Kidney (tissue), 14 donors: ENCODE results near the gene PRKCE. TPM values are rescaled to one million over a fixed set of nuclear protein-coding genes. Genes with fewer than 3 reads are reported as not detected.

Experiments
- DNase-seq, 5 donors: peaks; one replicate each; pipeline ENCODE4 v3.0.0-alpha.2; 2013 to 2020
- FAIRE-seq: peaks from 2 replicates; lab custom pipeline; 2012; peaks lifted over from hg19 to GRCh38; lab: Jason Lieb, UNC
- H3K27ac ChIP-seq, 2 donors: one replicate each; pipeline ENCODE4 v1.7.0; 2013; ENCODE audit warnings: low read depth in 2 of 2, low read length in 2 of 2, inconsistent platforms in 1 of 2
- H3K27me3 ChIP-seq: one replicate; pipeline ENCODE4 v1.7.1; 2013; ENCODE audit warnings: low read length, inconsistent platforms; ENCODE audit not compliant: control insufficient read depth, insufficient read depth
- H3K36me3 ChIP-seq, 3 donors: one replicate each; pipeline versions ENCODE4 v1.7.0 to v1.7.1; 2013; ENCODE audit warnings: low read length in 3 of 3, control low read depth in 1 of 3, inconsistent platforms in 1 of 3; ENCODE audit not compliant: insufficient read depth in 3 of 3, control insufficient read depth in 2 of 3
- H3K4me1 ChIP-seq, 3 donors: one replicate each; pipeline versions ENCODE4 v1.7.0 to v1.7.1; 2013; ENCODE audit warnings: low read length in 3 of 3, inconsistent platforms in 1 of 3, low read depth in 1 of 3; ENCODE audit not compliant: control insufficient read depth in 2 of 3, insufficient read depth in 2 of 3
- H3K4me3 ChIP-seq, 3 donors: one replicate each; pipeline versions ENCODE4 v1.7.0 to v1.8.1; 2013; ENCODE audit warnings: low read length in 3 of 3, control low read depth in 1 of 3, inconsistent platforms in 1 of 3
- H3K9ac ChIP-seq, 3 donors: one replicate each; pipeline versions ENCODE4 v1.7.0 to v1.7.1; 2013; ENCODE audit warnings: low read length in 3 of 3, control low read depth in 1 of 3, inconsistent platforms in 1 of 3
- H3K9me3 ChIP-seq, 3 donors: one replicate each; pipeline versions ENCODE4 v1.7.0 to v1.7.1; 2013; ENCODE audit warnings: low read length in 3 of 3, control low read depth in 1 of 3, inconsistent platforms in 1 of 3; ENCODE audit not compliant: control insufficient read depth in 2 of 3, insufficient read depth in 1 of 3
- CTCF ChIP-seq: IDR thresholded peaks from 3 replicates; pipeline ENCODE4 v1.5.1; 2012; ENCODE audit warnings: mild to moderate bottlenecking, moderate library complexity, borderline replicate concordance; ENCODE audit not compliant: insufficient read depth; ENCODE audit errors: extremely low read depth
- intact Hi-C: fragments of 100-400 bp; cut with DNase I; formaldehyde crosslinking; loops from one replicate; pipeline ENCODE4 v1.11.1; 2022
- polyA plus RNA-seq: library from polyadenylated mRNA; stranded (reverse); fragments of 350-450 nt; fragmentation: Illumina TruSeq; extraction: RNeasy Lipid Tissue Mini Kit (QIAGEN cat#74804); gene quantifications from one replicate; pipeline ENCODE4 v1.2.3, GENCODE V29; 2014; ENCODE audit warnings: low read depth, low replicate concordance; ENCODE audit not compliant: insufficient read depth
- total RNA-seq: library from RNA; stranded (reverse); fragmentation: NEBNext Ultra II Directional; extraction: Animal tissue kit (Norgen Biotek cat#: 25700); gene quantifications from one replicate; pipeline ENCODE4 v1.2.1, GENCODE V29; 2021
- donor health status: control.
- donor health status: control.
- donor health status: control.
- donor health status: control.
- donor health status: control.
- donor health status: DM: yes; HTN: yes; CAD: no.
- donor health status: Normal renal cell carcinoma (clear cell type).

The PRKCE gene
- total and polyA plus RNA-seq, 2 donors from 2014 or later: 11.1 to 27.3 TPM

- TF ChIP-seq CTCF: no peak
- intact Hi-C loops: no loop called here
- H3K27ac ChIP-seq: no peak overlapping the region
Measured at GRCh38 chr2:45808294-45808800, 156.9 kb downstream of the PRKCE start.

GRCh38 chr2:45809205-45809604 is 157.7 kb downstream of the PRKCE start:
- Histone ChIP-seq H3K27ac (no peak overlapping the region), H3K36me3 (no peaks in the 10 kb centered on the region), H3K4me3 (no peak overlapping the region), H3K27me3 (no peaks in the 10 kb centered on the region), H3K4me1 (peaks cover 0 to 4% (median 0%) of the 10 kb centered on the region in 3 donors), H3K9me3 (no peaks in the 10 kb centered on the region), H3K9ac (no peak overlapping the region)
- DNase-seq (peak in 2 of 5 donors; percentile 59 to 75), FAIRE-seq (no peak)
- TF ChIP-seq CTCF: no peak
- intact Hi-C loops: no loop called here

More at GRCh38 chr2:45808294-45808800, 156.9 kb downstream of the PRKCE start:
- H3K4me3 ChIP-seq: no peak overlapping the region
- H3K9me3 ChIP-seq: no peaks in the 10 kb centered on the region
- FAIRE-seq (no peak), DNase-seq (no peak)
- no peak overlapping the region for H3K9ac ChIP-seq
- no peaks in the 10 kb centered on the region for H3K36me3 ChIP-seq
- no peaks in the 10 kb centered on the region for H3K27me3 ChIP-seq
- H3K4me1 ChIP-seq: peaks cover 0 to 2% (median 0%) of the 10 kb centered on the region in 3 donors

GRCh38 chr2:45812011-45812500 is 160.6 kb downstream of the PRKCE start:
- FAIRE-seq: no peak
- TF ChIP-seq CTCF: no peak
- no peak overlapping the region for H3K4me3 ChIP-seq
- H3K27me3 ChIP-seq: no peaks in the 10 kb centered on the region
- DNase-seq: peak in 3 of 5 donors; percentile 45 to 75 (median 74)
- H3K9me3 ChIP-seq: no peaks in the 10 kb centered on the region
- H3K27ac ChIP-seq: no peak overlapping the region
- H3K36me3 ChIP-seq: no peaks in the 10 kb centered on the region
- intact Hi-C loops: no loop called here
- H3K9ac ChIP-seq: no peak overlapping the region
- peaks cover 0 to 8% (median 6%) of the 10 kb centered on the region in 3 donors for H3K4me1 ChIP-seq
